Measurements from ENCODE around the gene TMC1.

Gene TMC1

DNA sequence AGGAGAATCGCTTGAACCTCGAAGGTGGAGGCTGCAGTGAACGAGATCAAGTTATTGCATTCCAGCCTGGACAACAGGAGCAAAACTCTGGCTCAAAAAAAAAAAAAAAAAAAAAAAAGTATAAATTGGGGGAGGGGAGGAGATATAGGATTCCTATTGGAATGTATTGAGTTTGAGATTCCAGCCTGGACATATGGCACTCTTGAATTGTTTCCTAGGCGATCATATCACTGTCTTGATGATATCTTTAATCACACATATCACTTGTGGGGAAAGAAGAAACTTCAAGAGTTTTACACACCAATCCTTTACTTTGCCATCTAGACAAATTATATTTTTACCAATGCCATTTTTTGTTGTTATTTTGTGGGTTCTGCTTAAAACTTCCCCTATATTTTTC, 42.4 kb downstream of the TMC1 start:
- peaks cover 0 to 9% (median 3%) of the 10 kb centered on the region in 5 donors for H3K4me1 ChIP-seq (ENCODE audit: control insufficient read depth in 5 of 5, insufficient read depth in 5 of 5, low read length in 5 of 5)
- no peaks in the 10 kb centered on the region for H3K9me3 ChIP-seq (ENCODE audit: control insufficient read depth in 5 of 5, low read length in 5 of 5)
- H3K27me3 ChIP-seq (ENCODE audit: control insufficient read depth in 5 of 5, insufficient read depth in 4 of 5, low read length in 5 of 5) = no peaks in the 10 kb centered on the region
- no peaks in the 10 kb centered on the region for H3K36me3 ChIP-seq (ENCODE audit: control insufficient read depth in 5 of 5, insufficient read depth in 5 of 5, low read length in 5 of 5)
- no peak overlapping the region for H3K27ac ChIP-seq (ENCODE audit: low read depth, low read length)
- H3K9ac ChIP-seq (ENCODE audit: low read length in 5 of 5) = no peak overlapping the region
- H3K4me3 ChIP-seq (ENCODE audit: low read depth in 1 of 5, low read length in 5 of 5) = no peak overlapping the region

DNA sequence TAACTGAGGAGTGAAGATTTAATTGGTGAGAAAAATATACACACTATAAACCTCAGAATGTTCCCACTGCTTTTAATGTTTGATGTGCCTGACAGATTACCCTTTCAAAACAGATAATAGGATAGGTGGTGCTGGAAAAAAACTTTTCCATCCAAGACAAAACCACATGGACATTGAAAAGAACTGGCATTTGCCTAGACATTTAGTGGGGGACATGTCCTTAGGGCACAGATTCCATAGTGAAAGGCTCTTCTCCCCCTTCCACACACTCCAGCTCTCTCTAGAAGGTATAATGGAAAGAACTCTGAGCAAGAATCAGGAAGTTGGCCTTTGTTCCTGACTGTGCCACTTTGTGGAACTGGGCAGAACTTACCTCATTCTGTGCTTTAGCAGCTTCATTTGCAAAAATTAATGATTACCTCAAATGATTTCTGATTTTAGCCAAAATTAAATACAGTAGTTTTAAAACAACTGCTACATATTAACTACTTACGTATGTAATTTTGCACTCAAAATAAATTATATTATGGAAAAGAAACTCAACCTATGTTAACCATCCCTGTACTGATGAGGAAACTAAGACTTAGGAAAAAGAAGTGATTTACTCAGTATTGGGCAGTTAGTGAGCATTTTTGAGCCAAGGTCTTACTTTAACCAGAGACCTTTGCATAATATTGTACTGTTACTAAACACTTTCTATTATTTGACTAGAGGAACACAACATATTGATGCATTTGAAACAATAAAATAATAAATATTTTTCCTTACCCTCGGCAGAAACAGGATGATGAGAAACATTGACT, 43.3 kb downstream of the TMC1 start:
- Histone ChIP-seq H3K4me1 (ENCODE audit: control insufficient read depth in 5 of 5, insufficient read depth in 5 of 5, low read length in 5 of 5) (peaks cover 0 to 13% (median 8%) of the 10 kb centered on the region in 5 donors), H3K27ac (ENCODE audit: low read depth, low read length) (no peak overlapping the region), H3K27me3 (ENCODE audit: control insufficient read depth in 5 of 5, insufficient read depth in 4 of 5, low read length in 5 of 5) (no peaks in the 10 kb centered on the region), H3K36me3 (ENCODE audit: control insufficient read depth in 5 of 5, insufficient read depth in 5 of 5, low read length in 5 of 5) (no peaks in the 10 kb centered on the region), H3K9me3 (ENCODE audit: control insufficient read depth in 5 of 5, low read length in 5 of 5) (no peaks in the 10 kb centered on the region), H3K4me3 (ENCODE audit: low read depth in 1 of 5, low read length in 5 of 5) (no peak overlapping the region), H3K9ac (ENCODE audit: low read length in 5 of 5) (no peak overlapping the region)

DNA sequence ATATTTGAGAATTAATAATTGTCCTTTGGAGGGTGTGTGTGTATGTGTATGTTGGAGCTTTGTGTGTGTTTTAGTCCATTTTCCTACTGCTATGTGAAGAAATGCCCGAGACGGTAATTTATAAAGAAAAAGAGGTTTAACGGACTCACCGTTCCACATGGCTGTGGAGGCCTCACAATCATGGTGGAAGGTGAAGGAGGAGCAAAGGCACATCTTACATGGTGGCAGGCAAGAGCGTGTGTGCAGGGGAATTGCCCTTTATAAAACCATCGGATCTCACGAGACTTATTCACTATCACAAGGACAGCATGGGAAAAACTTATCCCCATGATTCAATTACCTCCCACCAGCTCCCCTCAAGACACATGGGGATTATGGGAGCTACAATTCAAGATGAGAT, 44.1 kb downstream of the TMC1 start:
- no peak overlapping the region for H3K9ac ChIP-seq (ENCODE audit: low read length in 5 of 5)
- H3K9me3 ChIP-seq (ENCODE audit: control insufficient read depth in 5 of 5, low read length in 5 of 5) = no peaks in the 10 kb centered on the region
- H3K27ac ChIP-seq (ENCODE audit: low read depth, low read length) = no peak overlapping the region
- H3K4me3 ChIP-seq (ENCODE audit: low read depth in 1 of 5, low read length in 5 of 5) = no peak overlapping the region
- no peaks in the 10 kb centered on the region for H3K36me3 ChIP-seq (ENCODE audit: control insufficient read depth in 5 of 5, insufficient read depth in 5 of 5, low read length in 5 of 5)
- H3K4me1 ChIP-seq (ENCODE audit: control insufficient read depth in 5 of 5, insufficient read depth in 5 of 5, low read length in 5 of 5) = peaks cover 0 to 19% (median 10%) of the 10 kb centered on the region in 5 donors
- no peaks in the 10 kb centered on the region for H3K27me3 ChIP-seq (ENCODE audit: control insufficient read depth in 5 of 5, insufficient read depth in 4 of 5, low read length in 5 of 5)

DNA sequence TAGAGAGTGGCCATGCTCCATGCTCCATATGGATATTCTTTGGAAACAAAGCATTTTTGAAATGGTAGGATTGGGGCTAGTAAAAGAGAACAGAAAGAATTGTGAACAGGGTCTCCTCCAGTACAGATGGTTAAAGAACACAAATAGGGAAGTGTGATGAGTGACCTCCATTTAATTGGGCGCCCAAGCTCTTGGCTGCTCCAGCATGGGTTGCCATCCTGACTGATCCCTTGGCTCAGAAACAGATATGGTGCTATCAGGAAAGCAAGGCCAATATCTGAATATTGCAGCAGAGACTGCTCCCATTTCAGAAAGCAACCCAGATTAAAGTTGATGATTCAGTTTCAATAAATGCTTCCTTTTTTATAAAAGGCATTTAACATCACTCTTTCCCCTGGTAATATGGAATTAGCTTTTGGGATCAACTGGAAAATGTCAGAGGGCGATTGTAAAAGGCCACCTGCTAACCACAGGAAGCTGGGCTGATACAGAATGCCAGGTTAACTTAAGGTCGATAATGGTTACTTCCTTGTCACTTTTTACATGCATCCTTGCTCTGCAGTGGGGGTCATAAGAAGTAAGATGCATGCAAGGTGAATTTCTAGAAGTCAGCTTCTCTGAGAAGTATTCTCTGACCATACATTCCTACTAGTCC, 52.9 kb downstream of the TMC1 start:
- no peaks in the 10 kb centered on the region for H3K9me3 ChIP-seq (ENCODE audit: control insufficient read depth in 5 of 5, low read length in 5 of 5)
- H3K27ac ChIP-seq (ENCODE audit: low read depth, low read length) = no peak overlapping the region
- H3K27me3 ChIP-seq (ENCODE audit: control insufficient read depth in 5 of 5, insufficient read depth in 4 of 5, low read length in 5 of 5) = no peaks in the 10 kb centered on the region
- H3K4me3 ChIP-seq (ENCODE audit: low read depth in 1 of 5, low read length in 5 of 5) = no peak overlapping the region
- H3K4me1 ChIP-seq (ENCODE audit: control insufficient read depth in 5 of 5, insufficient read depth in 5 of 5, low read length in 5 of 5) = peaks cover 3 to 47% (median 41%) of the 10 kb centered on the region in 5 donors
- no peak overlapping the region for H3K9ac ChIP-seq (ENCODE audit: low read length in 5 of 5)
- H3K36me3 ChIP-seq (ENCODE audit: control insufficient read depth in 5 of 5, insufficient read depth in 5 of 5, low read length in 5 of 5) = no peaks in the 10 kb centered on the region

DNA sequence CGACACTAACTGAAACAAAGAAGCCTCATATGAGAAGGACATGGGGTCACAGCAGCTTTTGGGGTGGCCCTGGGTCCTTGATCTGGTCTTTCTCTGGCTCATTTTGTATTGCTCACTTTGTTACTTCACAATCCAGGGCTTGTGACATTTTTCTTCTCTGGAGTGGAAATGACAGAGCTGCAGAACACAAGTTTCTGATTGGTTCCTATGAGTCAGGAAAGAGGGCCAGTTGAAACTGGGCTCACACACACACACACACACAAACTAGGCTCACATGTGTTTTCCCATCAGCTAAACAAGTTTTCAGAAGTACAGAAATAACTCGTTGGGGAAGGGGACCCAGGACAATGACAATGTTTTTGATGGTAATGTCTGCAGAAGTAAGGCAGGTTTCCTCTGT, 54.3 kb downstream of the TMC1 start:
- Histone ChIP-seq H3K4me1 (ENCODE audit: control insufficient read depth in 5 of 5, insufficient read depth in 5 of 5, low read length in 5 of 5) (peaks cover 3 to 42% (median 39%) of the 10 kb centered on the region in 5 donors), H3K36me3 (ENCODE audit: control insufficient read depth in 5 of 5, insufficient read depth in 5 of 5, low read length in 5 of 5) (no peaks in the 10 kb centered on the region), H3K9ac (ENCODE audit: low read length in 5 of 5) (no peak overlapping the region), H3K4me3 (ENCODE audit: low read depth in 1 of 5, low read length in 5 of 5) (no peak overlapping the region), H3K9me3 (ENCODE audit: control insufficient read depth in 5 of 5, low read length in 5 of 5) (no peaks in the 10 kb centered on the region), H3K27me3 (ENCODE audit: control insufficient read depth in 5 of 5, insufficient read depth in 4 of 5, low read length in 5 of 5) (no peaks in the 10 kb centered on the region), H3K27ac (ENCODE audit: low read depth, low read length) (peak overlapping the region; percentile 94)

DNA sequence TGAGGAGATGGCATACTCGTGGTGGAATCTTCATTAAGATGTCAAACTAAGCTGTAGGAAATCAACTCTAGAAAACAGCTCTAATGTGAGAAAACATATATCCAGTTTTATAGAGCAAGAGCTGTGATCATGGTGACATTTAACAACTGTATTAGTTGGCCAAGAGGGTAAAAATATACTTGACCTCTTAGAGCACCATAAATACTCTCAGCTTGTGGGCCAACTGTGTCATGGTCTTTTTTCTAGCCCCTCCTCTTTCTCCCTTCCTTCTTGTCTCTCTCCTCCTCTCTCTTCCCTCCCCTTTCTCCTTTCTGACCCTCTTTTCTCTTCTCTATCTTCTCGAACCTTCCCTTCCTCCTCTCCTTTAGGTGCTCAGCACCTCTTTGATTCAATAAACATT, 54.7 kb downstream of the TMC1 start:
- H3K4me1 ChIP-seq (ENCODE audit: control insufficient read depth in 5 of 5, insufficient read depth in 5 of 5, low read length in 5 of 5) = peaks cover 3 to 42% (median 39%) of the 10 kb centered on the region in 5 donors
- no peak overlapping the region for H3K4me3 ChIP-seq (ENCODE audit: low read depth in 1 of 5, low read length in 5 of 5)
- H3K9me3 ChIP-seq (ENCODE audit: control insufficient read depth in 5 of 5, low read length in 5 of 5) = no peaks in the 10 kb centered on the region
- H3K27ac ChIP-seq (ENCODE audit: low read depth, low read length) = peak overlapping the region; percentile 94
- H3K9ac ChIP-seq (ENCODE audit: low read length in 5 of 5) = peak overlapping the region in 2 of 5 donors; percentile 52 to 62
- no peaks in the 10 kb centered on the region for H3K27me3 ChIP-seq (ENCODE audit: control insufficient read depth in 5 of 5, insufficient read depth in 4 of 5, low read length in 5 of 5)
- no peaks in the 10 kb centered on the region for H3K36me3 ChIP-seq (ENCODE audit: control insufficient read depth in 5 of 5, insufficient read depth in 5 of 5, low read length in 5 of 5)

DNA sequence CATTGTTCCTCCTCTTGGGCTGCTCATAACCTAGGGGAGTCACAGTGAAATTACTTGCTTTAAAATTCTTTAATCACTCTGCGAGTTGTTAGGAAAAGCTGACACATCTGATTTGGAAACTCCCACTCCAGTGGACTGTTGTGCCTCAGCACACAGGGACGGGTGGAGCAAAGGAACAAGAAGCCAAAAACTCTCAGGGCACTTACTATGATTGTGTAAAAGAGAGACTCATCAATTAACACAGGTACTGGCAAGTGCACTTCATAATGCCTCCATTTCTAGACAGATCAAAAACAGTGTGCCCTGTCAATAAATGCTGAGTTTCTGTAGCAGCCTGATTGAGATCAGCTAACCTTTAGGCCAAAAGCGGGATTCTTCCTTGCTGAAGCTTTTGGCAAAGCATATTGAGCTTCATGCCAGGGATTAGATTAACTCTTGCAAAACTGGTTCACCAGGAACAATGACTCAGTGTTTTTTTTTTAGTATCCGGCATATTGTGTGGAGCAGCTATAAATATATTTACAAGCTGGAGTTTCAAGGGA, 55.9 kb downstream of the TMC1 start:
- H3K9ac ChIP-seq (ENCODE audit: low read length in 5 of 5) = peak overlapping the region in 4 of 5 donors; percentile 39 to 72 (median 58)
- no peaks in the 10 kb centered on the region for H3K9me3 ChIP-seq (ENCODE audit: control insufficient read depth in 5 of 5, low read length in 5 of 5)
- H3K27ac ChIP-seq (ENCODE audit: low read depth, low read length) = peak overlapping the region; percentile 94
- H3K4me1 ChIP-seq (ENCODE audit: control insufficient read depth in 5 of 5, insufficient read depth in 5 of 5, low read length in 5 of 5) = peaks cover 3 to 42% (median 39%) of the 10 kb centered on the region in 5 donors
- H3K27me3 ChIP-seq (ENCODE audit: control insufficient read depth in 5 of 5, insufficient read depth in 4 of 5, low read length in 5 of 5) = no peaks in the 10 kb centered on the region
- H3K4me3 ChIP-seq (ENCODE audit: low read depth in 1 of 5, low read length in 5 of 5) = peak overlapping the region in 4 of 5 donors; percentile 8 to 43 (median 36)
- H3K36me3 ChIP-seq (ENCODE audit: control insufficient read depth in 5 of 5, insufficient read depth in 5 of 5, low read length in 5 of 5) = no peaks in the 10 kb centered on the region

DNA sequence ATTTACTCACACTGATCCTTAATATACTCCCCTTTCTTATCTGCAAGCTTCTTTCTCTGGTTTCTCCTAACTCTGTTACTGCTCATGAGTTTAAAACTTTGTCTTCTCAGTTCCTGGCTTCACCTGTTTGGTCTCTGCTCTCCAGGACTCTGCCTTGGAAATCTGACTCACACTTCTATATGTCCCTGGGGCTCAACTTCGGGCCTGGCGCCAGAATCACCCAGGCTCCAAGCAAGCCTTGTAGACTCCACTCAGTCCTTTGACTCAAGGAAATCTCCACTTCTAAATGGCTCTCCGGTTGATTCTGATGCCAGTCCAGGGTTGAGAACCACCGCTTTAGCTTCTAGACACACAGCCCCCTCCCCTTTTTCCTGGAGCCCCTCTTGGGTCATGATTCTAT, 57.8 kb downstream of the TMC1 start:
- Histone ChIP-seq H3K4me1 (ENCODE audit: control insufficient read depth in 5 of 5, insufficient read depth in 5 of 5, low read length in 5 of 5) (peaks cover 3 to 44% (median 41%) of the 10 kb centered on the region in 5 donors), H3K9me3 (ENCODE audit: control insufficient read depth in 5 of 5, low read length in 5 of 5) (no peaks in the 10 kb centered on the region), H3K9ac (ENCODE audit: low read length in 5 of 5) (peak overlapping the region in 2 of 5 donors; percentile 4 to 11), H3K4me3 (ENCODE audit: low read depth in 1 of 5, low read length in 5 of 5) (peak overlapping the region in 2 of 5 donors; percentile 29 to 56), H3K27me3 (ENCODE audit: control insufficient read depth in 5 of 5, insufficient read depth in 4 of 5, low read length in 5 of 5) (no peaks in the 10 kb centered on the region), H3K27ac (ENCODE audit: low read depth, low read length) (peak overlapping the region; percentile 94), H3K36me3 (ENCODE audit: control insufficient read depth in 5 of 5, insufficient read depth in 5 of 5, low read length in 5 of 5) (no peaks in the 10 kb centered on the region)

DNA sequence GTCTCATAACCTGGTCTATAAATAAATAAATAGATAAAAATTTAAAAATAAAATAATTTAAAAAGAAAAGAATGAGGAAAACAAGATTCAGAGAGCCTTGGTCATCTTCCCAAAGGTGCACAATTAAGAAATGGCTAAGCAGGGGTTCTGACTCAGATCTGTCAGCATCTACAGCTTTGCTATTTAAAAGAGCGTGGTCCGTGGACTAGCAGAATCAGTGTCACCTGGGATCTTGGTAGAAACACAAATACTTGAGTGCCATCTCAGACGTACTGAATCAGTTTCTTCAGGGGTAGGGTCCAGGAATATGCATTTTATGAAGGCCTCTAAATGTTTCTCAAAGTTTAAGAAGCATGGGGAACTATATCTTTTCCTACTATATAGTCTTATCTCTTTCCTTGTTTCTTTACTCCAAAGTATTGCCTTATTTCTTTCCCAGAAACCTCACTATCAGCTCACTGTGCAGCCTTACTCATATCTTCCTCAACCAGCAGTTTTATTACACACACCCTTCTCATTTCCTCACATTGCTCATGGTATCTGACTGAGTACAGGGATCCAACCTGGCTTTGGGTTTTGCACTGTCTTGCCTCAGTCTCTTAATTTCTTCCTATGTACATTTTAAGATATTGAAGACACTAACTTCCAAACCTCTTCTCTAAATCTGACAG, 58.6 kb downstream of the TMC1 start:
- H3K27ac ChIP-seq (ENCODE audit: low read depth, low read length) = peak overlapping the region; percentile 34
- no peaks in the 10 kb centered on the region for H3K36me3 ChIP-seq (ENCODE audit: control insufficient read depth in 5 of 5, insufficient read depth in 5 of 5, low read length in 5 of 5)
- no peaks in the 10 kb centered on the region for H3K9me3 ChIP-seq (ENCODE audit: control insufficient read depth in 5 of 5, low read length in 5 of 5)
- peaks cover 3 to 44% (median 41%) of the 10 kb centered on the region in 5 donors for H3K4me1 ChIP-seq (ENCODE audit: control insufficient read depth in 5 of 5, insufficient read depth in 5 of 5, low read length in 5 of 5)
- no peaks in the 10 kb centered on the region for H3K27me3 ChIP-seq (ENCODE audit: control insufficient read depth in 5 of 5, insufficient read depth in 4 of 5, low read length in 5 of 5)
- H3K9ac ChIP-seq (ENCODE audit: low read length in 5 of 5) = no peak overlapping the region
- no peak overlapping the region for H3K4me3 ChIP-seq (ENCODE audit: low read depth in 1 of 5, low read length in 5 of 5)

Measured in subcutaneous abdominal adipose tissue (tissue), 5 donors.